Tibial artery (tissue), 4 donors: ENCODE results near the gene CEP295NL.
"Not testable (repeated sequence)": the region's sequence is repeated elsewhere in the genome, so short reads cannot be mapped to it uniquely, and the experiment has no call there.

ENCODE experiments used
- DNase-seq, 2 donors: peaks; one replicate each; pipeline ENCODE4 v3.0.0-alpha.2; 2019
- H3K27ac ChIP-seq, 2 donors: fragments of 200-600 bp; sonication (generic) in 1 of 2; 1 replicate in 1 of 2; 2 replicates in 1 of 2; pipeline ENCODE4 v1.5.1; 2018 to 2019; ENCODE audit warnings: mild to moderate bottlenecking in 1 of 2
- H3K27me3 ChIP-seq, 2 donors: fragments of 200-600 bp; sonication (generic) in 1 of 2; one replicate each; pipeline versions ENCODE4 v1.5.1 to v1.6.0; 2016 to 2019
- H3K36me3 ChIP-seq, 3 donors: fragments of 200-600 bp; sonication (generic) in 2 of 3; one replicate each; pipeline ENCODE4 v1.5.1; 2016 to 2019; ENCODE audit warnings: mild to moderate bottlenecking in 2 of 3
- H3K4me1 ChIP-seq, 4 donors: fragments of 200-600 bp; sonication (generic) in 2 of 4; 1 replicate in 3 of 4; 2 replicates in 1 of 4; pipeline ENCODE4 v1.5.1; 2016 to 2019
- H3K4me3 ChIP-seq, 2 donors: fragments of 200-600 bp; sonication (generic) in 1 of 2; 1 replicate in 1 of 2; 2 replicates in 1 of 2; pipeline ENCODE4 v1.5.1; 2018 to 2019; ENCODE audit warnings: mild to moderate bottlenecking in 2 of 2
- H3K9me3 ChIP-seq, 3 donors: fragments of 200-600 bp; sonication (generic) in 1 of 3; one replicate each; pipeline ENCODE4 v1.5.1; 2016 to 2019
- CTCF ChIP-seq, 2 experiments: fragments of 200-600 bp in 1 of 2; fragments of 450-650 bp in 1 of 2; IDR thresholded peaks; one replicate each; pipeline ENCODE4 v1.5.1; 2017 to 2019; ENCODE audit warnings: antibody characterized with exemption in 2 of 2, mild to moderate bottlenecking in 1 of 2, moderate library complexity in 1 of 2
- intact Hi-C: fragments of 100-400 bp; cut with DNase I; formaldehyde crosslinking; loops from one replicate; pipeline ENCODE4 v1.15.0; 2023; ENCODE audit warnings: low total_unique reads

The CEP295NL gene

GRCh38 chr17:78892062-78892456, 10.9 kb downstream of the CEP295NL start:
- intact Hi-C loops = no loop called here
- H3K9me3 ChIP-seq = no peaks in the 10 kb centered on the region
- peak overlapping the region; percentile 21 to 25 for H3K27ac ChIP-seq
- H3K36me3 ChIP-seq = peaks cover 0 to 11% (median 0%) of the 10 kb centered on the region in 3 donors
- H3K4me1 ChIP-seq = peaks cover 0 to 91% (median 47%) of the 10 kb centered on the region in 4 donors
- no peak for TF ChIP-seq CTCF (IDR thresholded peaks at IDR 0.05)
- no peaks in the 10 kb centered on the region for H3K27me3 ChIP-seq
- H3K4me3 ChIP-seq = no peak overlapping the region
- no peak for DNase-seq

GRCh38 chr17:78891406-78892061, 11.5 kb downstream of the CEP295NL start:
- no peaks in the 10 kb centered on the region for H3K27me3 ChIP-seq
- H3K4me3 ChIP-seq = no peak overlapping the region
- H3K4me1 ChIP-seq = peaks cover 0 to 91% (median 43%) of the 10 kb centered on the region in 4 donors
- DNase-seq = no peak
- no peaks in the 10 kb centered on the region for H3K9me3 ChIP-seq
- intact Hi-C loops = no loop called here
- H3K27ac ChIP-seq = peak overlapping the region in 1 of 2 donors; percentile 42
- TF ChIP-seq CTCF (IDR thresholded peaks at IDR 0.05) = no peak
- peaks cover 0 to 11% (median 4%) of the 10 kb centered on the region in 3 donors for H3K36me3 ChIP-seq

- intact Hi-C loops = no loop called here
- H3K36me3 ChIP-seq = peaks cover 0 to 11% (median 4%) of the 10 kb centered on the region in 3 donors
- peak; percentile 74 to 85 for DNase-seq
- no peaks in the 10 kb centered on the region for H3K27me3 ChIP-seq
- peak overlapping the region in 1 of 2 donors; percentile 42 for H3K27ac ChIP-seq
- TF ChIP-seq CTCF (IDR thresholded peaks at IDR 0.05) = no peak
- no peak overlapping the region for H3K4me3 ChIP-seq
- H3K4me1 ChIP-seq = peaks cover 0 to 91% (median 42%) of the 10 kb centered on the region in 4 donors
- H3K9me3 ChIP-seq = no peaks in the 10 kb centered on the region
Observed at GRCh38 chr17:78890498-78890897, 12.5 kb downstream of the CEP295NL start.

- H3K4me3 ChIP-seq, DNase-seq, H3K27me3 ChIP-seq, intact Hi-C loops, H3K9me3 ChIP-seq: not testable (repeated sequence)
- Histone ChIP-seq H3K4me1 (peaks cover 0 to 91% (median 42%) of the 10 kb centered on the region in 4 donors), H3K27ac (peak overlapping the region in 1 of 2 donors; percentile 27), H3K36me3 (peaks cover 0 to 11% (median 4%) of the 10 kb centered on the region in 3 donors)
Observed at GRCh38 chr17:78890096-78890495, 12.9 kb downstream of the CEP295NL start.

GRCh38 chr17:78889531-78889930, 13.5 kb downstream of the CEP295NL start:
- Histone ChIP-seq H3K9me3 (no peaks in the 10 kb centered on the region), H3K27ac (peak overlapping the region in 1 of 2 donors; percentile 27), H3K4me1 (peaks cover 3 to 91% (median 46%) of the 10 kb centered on the region in 4 donors), H3K36me3 (peaks cover 0 to 11% (median 4%) of the 10 kb centered on the region in 3 donors), H3K4me3 (no peak overlapping the region), H3K27me3 (no peaks in the 10 kb centered on the region)
- DNase-seq = no peak
- intact Hi-C loops = no loop called here
- TF ChIP-seq CTCF (IDR thresholded peaks at IDR 0.05) = no peak

GRCh38 chr17:78888941-78889518, 14.0 kb downstream of the CEP295NL start:
- Histone ChIP-seq H3K9me3 (no peaks in the 10 kb centered on the region), H3K27ac (peak overlapping the region; percentile 5 to 27), H3K36me3 (peaks cover 0 to 11% (median 4%) of the 10 kb centered on the region in 3 donors), H3K4me3 (no peak overlapping the region), H3K27me3 (no peaks in the 10 kb centered on the region), H3K4me1 (peaks cover 8 to 91% (median 50%) of the 10 kb centered on the region in 4 donors)
- intact Hi-C loops = no loop called here
- DNase-seq = no peak
- no peak for TF ChIP-seq CTCF (IDR thresholded peaks at IDR 0.05)
